HEK293 (cell line): ENCODE results near the gene C17orf58.

Source experiments
- CTCF ChIP-seq: fragments of 450-650 bp; formaldehyde crosslinking; IDR thresholded peaks from 2 replicates; pipeline ENCODE4 v1.5.1; 2016; ENCODE audit warnings: missing biosample characterization, missing genetic modification characterization
- EGR2 ChIP-seq: fragments of 450-650 bp; formaldehyde crosslinking; IDR thresholded peaks from 2 replicates; pipeline ENCODE4 v1.5.1; 2016; ENCODE audit warnings: low read depth, missing biosample characterization, missing genetic modification characterization
- GFI1B ChIP-seq: fragments of 450-650 bp; formaldehyde crosslinking; IDR thresholded peaks from 2 replicates; pipeline ENCODE4 v1.5.1; 2016; ENCODE audit warnings: missing biosample characterization, missing genetic modification characterization
- HOXD13 ChIP-seq: sonication (generic); formaldehyde crosslinking; IDR thresholded peaks from 2 replicates; pipeline ENCODE4 v1.8.0; 2022; ENCODE audit warnings: missing genetic modification reagents, borderline replicate concordance
- KLF8 ChIP-seq: fragments of 450-650 bp; formaldehyde crosslinking; IDR thresholded peaks from 2 replicates; pipeline ENCODE4 v1.5.1; 2016; ENCODE audit warnings: missing biosample characterization, missing genetic modification characterization
- OVOL3 ChIP-seq: fragments of 450-650 bp; formaldehyde crosslinking; IDR thresholded peaks from 2 replicates; pipeline ENCODE4 v1.5.1; 2016; ENCODE audit warnings: missing biosample characterization, missing genetic modification characterization
- PBX3 ChIP-seq: sonication (generic); formaldehyde crosslinking; IDR thresholded peaks from 2 replicates; pipeline ENCODE4 v1.8.1; 2022; ENCODE audit warnings: mild to moderate bottlenecking, moderate library complexity, missing genetic modification reagents
- SALL2 ChIP-seq: fragments of 450-650 bp; formaldehyde crosslinking; IDR thresholded peaks from 2 replicates; pipeline ENCODE4 v1.5.0; 2017; ENCODE audit warnings: missing biosample characterization, mild to moderate bottlenecking, missing genetic modification characterization, borderline replicate concordance
- SCRT2 ChIP-seq: fragments of 450-650 bp; formaldehyde crosslinking; IDR thresholded peaks from 2 replicates; pipeline ENCODE4 v1.5.1; 2016; ENCODE audit warnings: missing biosample characterization, missing genetic modification characterization
- ZBTB20 ChIP-seq: fragments of 450-650 bp; formaldehyde crosslinking; IDR thresholded peaks from 2 replicates; pipeline ENCODE4 v1.5.1; 2016; ENCODE audit warnings: missing biosample characterization, missing genetic modification characterization
- ZBTB26 ChIP-seq: fragments of 450-650 bp; formaldehyde crosslinking; optimal IDR thresholded peaks from 2 replicates; pipeline ENCODE3; 2016; ENCODE audit warnings: missing biosample characterization, mild to moderate bottlenecking, missing genetic modification characterization
- ZEB2 ChIP-seq: fragments of 450-650 bp; formaldehyde crosslinking; IDR thresholded peaks from 2 replicates; pipeline ENCODE4 v1.5.1; 2016; ENCODE audit warnings: missing biosample characterization, missing genetic modification characterization
- ZNF169 ChIP-seq: fragments of 450-650 bp; formaldehyde crosslinking; IDR thresholded peaks from 2 replicates; pipeline ENCODE4 v1.5.1; 2016; ENCODE audit warnings: missing biosample characterization, missing genetic modification characterization
- ZNF2 ChIP-seq: fragments of 450-650 bp; formaldehyde crosslinking; IDR thresholded peaks from 2 replicates; pipeline ENCODE4 v1.5.1; 2016; ENCODE audit warnings: missing biosample characterization, missing genetic modification characterization
- ZNF280D ChIP-seq: fragments of 450-650 bp; formaldehyde crosslinking; IDR thresholded peaks from 2 replicates; pipeline ENCODE4 v1.5.1; 2016; ENCODE audit warnings: missing biosample characterization, missing genetic modification characterization
- ZNF37A ChIP-seq: fragments of 450-650 bp; IDR thresholded peaks from 2 replicates; pipeline ENCODE4 v1.5.1; 2018; ENCODE audit warnings: missing biosample characterization, missing genetic modification characterization
- ZNF449 ChIP-seq: fragments of 450-650 bp; formaldehyde crosslinking; IDR thresholded peaks from 2 replicates; pipeline ENCODE4 v1.5.1; 2017; ENCODE audit warnings: missing biosample characterization, mild to moderate bottlenecking, missing genetic modification characterization, moderate library complexity
- ZNF560 ChIP-seq: fragments of 450-650 bp; formaldehyde crosslinking; IDR thresholded peaks from 2 replicates; pipeline ENCODE4 v1.5.1; 2017; ENCODE audit warnings: missing biosample characterization, missing genetic modification characterization, borderline replicate concordance
- ZNF623 ChIP-seq: fragments of 450-650 bp; formaldehyde crosslinking; IDR thresholded peaks from 2 replicates; pipeline ENCODE4 v1.5.1; 2016; ENCODE audit warnings: missing biosample characterization, missing genetic modification characterization
- ZNF785 ChIP-seq: fragments of 450-650 bp; formaldehyde crosslinking; IDR thresholded peaks from 2 replicates; pipeline ENCODE4 v1.5.1; 2016; ENCODE audit warnings: missing biosample characterization, missing genetic modification characterization
- ZNF792 ChIP-seq: fragments of 450-650 bp; formaldehyde crosslinking; IDR thresholded peaks from 2 replicates; pipeline ENCODE4 v1.5.1; 2016; ENCODE audit warnings: missing biosample characterization, missing genetic modification characterization
- ZNF843 ChIP-seq: fragments of 450-650 bp; formaldehyde crosslinking; IDR thresholded peaks from 2 replicates; pipeline ENCODE4 v1.5.1; 2016; ENCODE audit warnings: missing biosample characterization, missing genetic modification characterization
- ZXDB ChIP-seq: fragments of 450-650 bp; formaldehyde crosslinking; IDR thresholded peaks from 2 replicates; pipeline ENCODE4 v1.5.1; 2016; ENCODE audit warnings: missing biosample characterization, missing genetic modification characterization
- TF ChIP-seq, protein P1 (sequence below): fragments of 450-650 bp; formaldehyde crosslinking; IDR thresholded peaks from 2 replicates; pipeline ENCODE4 v1.5.1; 2016; ENCODE audit warnings: missing biosample characterization, missing genetic modification characterization
- TF ChIP-seq, protein P2 (sequence below): fragments of 450-650 bp; formaldehyde crosslinking; IDR thresholded peaks from 2 replicates; pipeline ENCODE4 v1.5.1; 2016; ENCODE audit warnings: missing biosample characterization, missing genetic modification characterization, low read depth
- TF ChIP-seq, protein P3 (sequence below): fragments of 450-650 bp; formaldehyde crosslinking; IDR thresholded peaks from 2 replicates; pipeline ENCODE4 v1.5.1; 2016; ENCODE audit warnings: missing biosample characterization, missing genetic modification characterization

Gene C17orf58

GRCh38 chr17:68011199-68011665, 15.0 kb upstream of the C17orf58 start (continued):
- no peak for TF ChIP-seq PBX3 (CRISPR knock-in tag)
- TF ChIP-seq, protein P1, sequence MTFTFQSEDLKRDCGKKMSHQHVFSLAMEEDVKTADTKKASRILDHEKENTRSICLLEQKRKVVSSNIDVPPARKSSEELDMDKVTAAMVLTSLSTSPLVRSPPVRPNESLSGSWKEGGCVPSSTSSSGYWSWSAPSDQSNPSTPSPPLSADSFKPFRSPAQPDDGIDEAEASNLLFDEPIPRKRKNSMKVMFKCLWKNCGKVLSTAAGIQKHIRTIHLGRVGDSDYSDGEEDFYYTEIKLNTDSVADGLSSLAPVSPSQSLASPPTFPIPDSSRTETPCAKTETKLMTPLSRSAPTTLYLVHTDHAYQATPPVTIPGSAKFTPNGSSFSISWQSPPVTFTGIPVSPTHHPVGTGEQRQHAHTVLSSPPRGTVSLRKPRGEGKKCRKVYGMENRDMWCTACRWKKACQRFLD (tag by site-specific recombination) = no peak
- TF ChIP-seq ZNF843 (tag by site-specific recombination) = no peak
- TF ChIP-seq CTCF (tag by site-specific recombination) = peak; percentile 93
- TF ChIP-seq, protein P2, sequence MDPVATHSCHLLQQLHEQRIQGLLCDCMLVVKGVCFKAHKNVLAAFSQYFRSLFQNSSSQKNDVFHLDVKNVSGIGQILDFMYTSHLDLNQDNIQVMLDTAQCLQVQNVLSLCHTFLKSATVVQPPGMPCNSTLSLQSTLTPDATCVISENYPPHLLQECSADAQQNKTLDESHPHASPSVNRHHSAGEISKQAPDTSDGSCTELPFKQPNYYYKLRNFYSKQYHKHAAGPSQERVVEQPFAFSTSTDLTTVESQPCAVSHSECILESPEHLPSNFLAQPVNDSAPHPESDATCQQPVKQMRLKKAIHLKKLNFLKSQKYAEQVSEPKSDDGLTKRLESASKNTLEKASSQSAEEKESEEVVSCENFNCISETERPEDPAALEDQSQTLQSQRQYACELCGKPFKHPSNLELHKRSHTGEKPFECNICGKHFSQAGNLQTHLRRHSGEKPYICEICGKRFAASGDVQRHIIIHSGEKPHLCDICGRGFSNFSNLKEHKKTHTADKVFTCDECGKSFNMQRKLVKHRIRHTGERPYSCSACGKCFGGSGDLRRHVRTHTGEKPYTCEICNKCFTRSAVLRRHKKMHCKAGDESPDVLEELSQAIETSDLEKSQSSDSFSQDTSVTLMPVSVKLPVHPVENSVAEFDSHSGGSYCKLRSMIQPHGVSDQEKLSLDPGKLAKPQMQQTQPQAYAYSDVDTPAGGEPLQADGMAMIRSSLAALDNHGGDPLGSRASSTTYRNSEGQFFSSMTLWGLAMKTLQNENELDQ (tag by site-specific recombination) = no peak
- no peak for TF ChIP-seq ZNF792 (tag by site-specific recombination)
- no peak for TF ChIP-seq ZNF560 (tag by site-specific recombination)
- no peak for TF ChIP-seq SCRT2 (tag by site-specific recombination)
- TF ChIP-seq, protein P3, sequence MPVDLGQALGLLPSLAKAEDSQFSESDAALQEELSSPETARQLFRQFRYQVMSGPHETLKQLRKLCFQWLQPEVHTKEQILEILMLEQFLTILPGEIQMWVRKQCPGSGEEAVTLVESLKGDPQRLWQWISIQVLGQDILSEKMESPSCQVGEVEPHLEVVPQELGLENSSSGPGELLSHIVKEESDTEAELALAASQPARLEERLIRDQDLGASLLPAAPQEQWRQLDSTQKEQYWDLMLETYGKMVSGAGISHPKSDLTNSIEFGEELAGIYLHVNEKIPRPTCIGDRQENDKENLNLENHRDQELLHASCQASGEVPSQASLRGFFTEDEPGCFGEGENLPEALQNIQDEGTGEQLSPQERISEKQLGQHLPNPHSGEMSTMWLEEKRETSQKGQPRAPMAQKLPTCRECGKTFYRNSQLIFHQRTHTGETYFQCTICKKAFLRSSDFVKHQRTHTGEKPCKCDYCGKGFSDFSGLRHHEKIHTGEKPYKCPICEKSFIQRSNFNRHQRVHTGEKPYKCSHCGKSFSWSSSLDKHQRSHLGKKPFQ (tag by site-specific recombination) = no peak
- TF ChIP-seq ZEB2 (tag by site-specific recombination) = no peak
- no peak for TF ChIP-seq HOXD13 (CRISPR knock-in tag)
- TF ChIP-seq ZNF623 (tag by site-specific recombination) = no peak
- no peak for TF ChIP-seq EGR2
- TF ChIP-seq ZNF37A = no peak
- TF ChIP-seq KLF8 (tag by site-specific recombination) = no peak
- no peak for TF ChIP-seq SALL2 (tag by site-specific recombination)
- TF ChIP-seq ZNF169 (tag by site-specific recombination) = no peak
- TF ChIP-seq ZNF280D = no peak
- TF ChIP-seq ZXDB (tag by site-specific recombination) = no peak
- no peak for TF ChIP-seq ZNF785
- TF ChIP-seq GFI1B = no peak
- TF ChIP-seq OVOL3 (tag by site-specific recombination) = no peak
- TF ChIP-seq ZBTB20 (tag by site-specific recombination) = no peak
- peak; percentile 44 for TF ChIP-seq ZBTB26 (tag by site-specific recombination)
- no peak for TF ChIP-seq ZNF449 (tag by site-specific recombination)
- TF ChIP-seq ZNF2 = no peak
